Measurements from ENCODE around the gene PCBP1.
"Not testable (repeated sequence)": the region's sequence is repeated elsewhere in the genome, so short reads cannot be mapped to it uniquely, and the experiment has no call there.

Gene PCBP1

DNA sequence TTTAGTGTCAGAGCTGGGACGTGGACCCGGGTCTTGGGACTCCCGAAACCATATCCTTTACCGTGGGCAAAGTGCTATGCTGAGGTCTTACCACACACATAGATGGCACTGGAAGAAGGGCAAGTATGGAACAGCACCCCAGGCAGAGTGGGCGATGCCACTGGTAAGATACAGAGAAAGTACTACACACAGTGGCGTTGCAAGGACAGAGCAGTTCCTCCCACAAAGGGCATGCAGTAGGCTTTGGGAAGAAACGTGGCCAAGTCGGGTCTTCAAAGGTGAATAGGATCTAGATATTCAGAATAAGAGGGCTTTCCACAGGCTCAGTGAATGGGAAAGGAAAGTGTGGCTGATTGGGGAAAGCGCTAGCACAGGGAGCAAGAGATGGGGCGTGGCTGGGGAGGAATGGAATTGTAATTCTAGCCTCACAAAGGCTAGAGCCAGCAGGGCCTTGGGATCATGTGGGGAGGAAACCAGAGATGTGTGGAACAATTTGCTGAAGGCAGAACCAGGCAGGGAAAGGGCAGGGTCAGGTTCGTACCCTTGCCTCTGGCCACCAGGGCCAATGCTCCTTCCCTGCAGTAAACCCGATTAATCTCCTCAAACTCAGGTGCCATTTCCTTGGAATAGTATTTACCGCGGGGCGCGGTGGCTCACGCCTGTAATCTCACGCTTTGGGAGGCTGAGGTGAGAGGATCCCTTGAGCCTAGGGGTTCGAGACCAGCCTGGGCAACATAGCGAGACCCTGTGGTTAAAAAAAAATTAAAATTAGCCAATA lies 36.0 kb downstream of the PCBP1 start:
- in situ Hi-C loops (cut with MboI; ENCODE audit: low sequenced_read_pairs): no loop called here

DNA sequence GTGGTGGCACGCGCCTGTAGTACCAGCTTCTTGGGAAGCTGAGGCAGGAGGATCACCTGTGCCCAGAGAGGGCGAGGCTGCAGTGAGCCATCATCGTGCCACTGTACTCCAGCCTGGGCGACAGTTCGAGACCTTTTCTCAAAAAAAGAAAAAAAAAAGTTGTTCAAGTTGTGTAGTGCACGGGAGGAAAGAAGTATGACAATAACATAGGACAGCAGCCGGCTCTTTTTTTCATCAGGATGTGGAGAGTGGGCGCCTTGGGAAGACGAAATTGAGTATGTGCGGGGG lies 36.5 kb downstream of the PCBP1 start:
- in situ Hi-C loops (cut with MboI; ENCODE audit: low sequenced_read_pairs): no loop called here

DNA sequence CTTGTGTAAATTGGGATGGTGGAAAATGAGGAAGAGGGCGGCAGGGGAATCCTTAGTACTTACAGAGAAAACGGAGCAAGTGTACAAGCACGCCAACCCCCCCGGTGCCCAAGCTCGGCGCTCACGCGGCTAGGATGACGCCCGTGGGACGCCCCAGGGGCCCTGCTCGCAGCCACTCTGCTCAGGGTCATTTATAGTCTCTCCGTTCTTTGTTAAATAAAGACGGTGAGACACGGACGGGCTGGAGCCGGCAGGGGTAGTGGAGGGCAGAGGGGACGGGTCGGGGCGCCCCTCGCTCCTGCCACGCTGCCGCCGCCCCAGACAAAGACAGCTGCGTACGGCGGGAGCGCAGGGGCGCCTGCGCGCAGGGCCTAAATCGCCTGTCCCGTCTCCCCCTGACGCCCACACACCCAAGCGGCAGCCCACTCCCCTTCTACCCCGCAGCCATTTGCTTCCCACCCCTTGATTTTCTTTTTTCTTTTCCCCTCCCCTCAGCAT lies 37.8 kb downstream of the PCBP1 start:
- in situ Hi-C loops (cut with MboI; ENCODE audit: low sequenced_read_pairs): no loop called here

DNA sequence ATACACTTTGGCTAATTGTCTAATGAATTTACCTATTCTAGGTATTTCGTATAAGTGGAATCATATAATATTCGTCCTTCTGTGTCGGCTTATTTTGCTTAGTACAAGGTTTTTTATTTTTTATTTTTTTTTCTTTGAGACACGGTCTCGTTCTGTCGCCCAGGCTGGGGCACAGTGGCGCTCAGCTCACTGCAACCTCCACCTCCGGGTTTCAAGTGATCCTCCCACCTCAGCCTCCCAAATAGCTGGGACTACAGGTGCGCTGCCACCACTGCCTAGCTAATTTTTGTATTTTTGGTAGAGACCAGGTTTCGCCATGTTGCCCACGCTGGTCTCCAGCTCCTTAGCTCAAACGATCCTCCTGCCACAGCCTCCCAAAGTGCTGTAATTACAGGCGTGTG lies 38.2 kb downstream of the PCBP1 start:
- in situ Hi-C loops (cut with MboI; ENCODE audit: low sequenced_read_pairs): no loop called here

DNA sequence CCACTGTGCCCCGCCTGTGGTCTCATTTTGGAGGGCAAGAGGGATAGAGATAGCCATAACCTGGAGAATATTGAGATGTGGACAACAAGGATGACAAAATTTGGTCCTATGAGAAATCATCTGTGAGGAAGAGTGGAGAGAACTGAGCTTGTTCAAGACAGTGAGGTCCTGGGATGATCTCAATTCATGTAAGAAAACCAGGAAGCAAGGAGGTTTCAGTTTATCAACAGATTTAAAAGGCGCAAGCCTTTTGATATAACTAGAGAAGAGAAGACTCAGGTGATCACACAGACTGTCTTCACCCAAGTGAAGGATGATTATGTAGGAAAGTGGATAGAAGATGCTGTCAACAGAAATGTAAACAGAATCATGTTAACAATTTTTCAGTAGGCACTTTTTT lies 39.1 kb downstream of the PCBP1 start:
- in situ Hi-C loops (cut with MboI; ENCODE audit: low sequenced_read_pairs): no loop called here

DNA sequence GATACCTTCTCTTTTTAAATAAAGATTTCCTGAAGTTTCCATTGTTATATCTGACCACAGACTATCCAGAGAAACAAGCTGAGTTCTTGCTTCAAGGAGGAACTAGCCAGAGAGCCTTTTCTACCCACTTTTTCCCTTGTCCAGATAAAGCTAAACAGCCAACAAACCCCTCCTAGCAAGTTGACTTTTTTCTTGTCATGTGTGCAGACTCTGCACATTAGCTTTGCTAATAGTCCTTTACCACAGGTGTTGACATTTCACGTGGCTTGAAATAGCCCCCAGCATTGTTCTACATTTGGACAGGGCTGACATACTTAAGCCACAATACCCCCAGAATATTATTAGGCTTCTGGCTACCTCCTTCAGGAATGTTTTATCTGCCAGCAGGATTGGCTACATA lies 40.7 kb downstream of the PCBP1 start:
- in situ Hi-C loops (cut with MboI; ENCODE audit: low sequenced_read_pairs): no loop called here

DNA sequence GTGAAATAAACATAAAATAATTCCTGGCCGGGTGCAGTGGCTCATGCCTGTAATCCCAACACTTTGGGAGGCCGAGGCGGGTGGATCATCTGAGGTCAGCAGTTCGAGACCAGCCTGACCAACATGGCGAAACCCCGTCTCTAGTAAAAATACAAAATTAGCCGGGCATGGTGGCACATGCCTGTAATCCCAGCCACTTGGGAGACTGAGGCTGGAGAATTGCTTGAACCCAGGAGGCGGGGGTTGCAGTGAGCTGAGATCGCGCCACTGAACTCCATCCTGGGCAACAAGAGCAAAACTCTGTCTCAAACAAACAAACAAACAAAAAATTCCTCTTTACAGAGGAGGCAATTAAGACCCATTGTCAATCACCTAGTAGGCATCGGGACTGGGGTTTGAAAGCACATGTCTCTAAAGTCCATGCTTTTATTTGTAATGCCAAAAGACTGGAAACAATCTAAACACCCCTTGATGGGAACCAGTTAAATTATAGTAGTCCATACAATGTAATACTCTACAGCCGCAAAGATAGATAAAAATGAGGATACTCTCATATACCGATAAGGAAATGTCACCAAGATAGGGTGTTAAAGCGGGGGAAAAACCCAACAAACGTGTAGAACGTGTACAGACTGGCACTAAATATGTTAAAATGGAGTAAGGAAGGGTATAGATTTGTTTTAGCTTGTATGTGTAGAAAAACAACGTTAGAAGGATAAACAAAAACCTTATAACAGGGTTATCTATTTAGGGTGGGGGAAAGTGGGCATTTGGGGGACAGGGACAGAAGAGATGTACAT lies 44.3 kb downstream of the PCBP1 start:
- in situ Hi-C loops (cut with MboI; ENCODE audit: low sequenced_read_pairs): not testable (repeated sequence)

DNA sequence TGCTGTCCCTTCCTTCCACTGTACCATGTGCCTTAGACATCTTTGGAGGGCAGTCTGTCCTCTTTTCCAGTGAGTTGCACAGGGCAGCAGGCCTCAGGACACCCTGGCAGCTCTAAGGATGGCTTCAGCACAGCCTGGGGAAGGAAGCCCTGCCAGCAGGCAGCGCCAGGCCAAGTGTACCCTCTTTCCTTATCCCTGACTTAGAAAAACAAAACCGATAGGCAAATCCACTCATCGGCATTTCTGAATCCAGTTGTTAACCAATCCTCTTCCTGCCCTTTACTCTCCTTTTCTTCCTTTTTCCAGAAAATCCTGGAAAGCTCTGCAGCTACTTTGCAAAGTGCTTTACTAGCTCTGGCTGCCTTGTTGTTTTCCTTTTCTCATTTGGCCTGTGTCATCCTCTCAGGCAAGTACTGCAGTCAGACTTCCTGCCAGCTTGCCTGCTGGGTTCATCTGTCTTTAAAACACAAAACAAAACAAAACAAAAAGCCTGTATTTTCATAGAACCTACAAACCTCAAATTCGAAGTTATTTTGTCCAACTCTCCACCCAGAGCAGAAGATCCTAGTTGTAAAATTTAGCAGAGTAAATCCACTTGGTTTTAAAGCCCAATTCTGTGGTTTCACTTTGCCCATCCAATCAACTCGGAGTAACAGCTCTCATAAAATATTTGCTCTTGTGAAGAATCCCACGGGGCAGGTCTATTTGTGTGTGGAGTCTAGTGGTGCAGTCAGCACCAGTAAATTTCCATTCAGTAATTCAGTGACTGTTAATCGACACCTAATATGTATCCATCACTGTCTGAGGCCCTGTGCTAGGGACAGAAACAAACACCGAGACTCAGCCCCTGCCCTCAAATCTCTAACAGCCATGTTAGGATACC lies 45.2 kb downstream of the PCBP1 start:
- in situ Hi-C loops (cut with MboI; ENCODE audit: low sequenced_read_pairs): no loop called here

DNA sequence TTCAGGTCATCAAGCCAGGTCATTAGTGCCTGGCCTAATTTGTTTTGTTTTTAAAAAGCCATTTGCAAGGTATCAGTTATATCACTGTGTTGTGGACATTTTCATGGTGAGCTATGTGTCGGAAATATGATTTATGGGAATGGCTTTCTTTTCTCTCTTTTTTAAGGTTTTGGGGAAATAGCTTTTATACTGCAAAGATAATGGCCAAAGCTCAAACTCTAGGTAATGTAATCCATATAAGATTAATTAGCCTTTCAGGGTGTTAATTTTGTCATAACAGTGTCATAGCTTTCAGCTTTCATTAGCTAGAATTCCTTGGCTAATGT lies 45.8 kb downstream of the PCBP1 start:
- in situ Hi-C loops (cut with MboI; ENCODE audit: low sequenced_read_pairs): no loop called here

DNA sequence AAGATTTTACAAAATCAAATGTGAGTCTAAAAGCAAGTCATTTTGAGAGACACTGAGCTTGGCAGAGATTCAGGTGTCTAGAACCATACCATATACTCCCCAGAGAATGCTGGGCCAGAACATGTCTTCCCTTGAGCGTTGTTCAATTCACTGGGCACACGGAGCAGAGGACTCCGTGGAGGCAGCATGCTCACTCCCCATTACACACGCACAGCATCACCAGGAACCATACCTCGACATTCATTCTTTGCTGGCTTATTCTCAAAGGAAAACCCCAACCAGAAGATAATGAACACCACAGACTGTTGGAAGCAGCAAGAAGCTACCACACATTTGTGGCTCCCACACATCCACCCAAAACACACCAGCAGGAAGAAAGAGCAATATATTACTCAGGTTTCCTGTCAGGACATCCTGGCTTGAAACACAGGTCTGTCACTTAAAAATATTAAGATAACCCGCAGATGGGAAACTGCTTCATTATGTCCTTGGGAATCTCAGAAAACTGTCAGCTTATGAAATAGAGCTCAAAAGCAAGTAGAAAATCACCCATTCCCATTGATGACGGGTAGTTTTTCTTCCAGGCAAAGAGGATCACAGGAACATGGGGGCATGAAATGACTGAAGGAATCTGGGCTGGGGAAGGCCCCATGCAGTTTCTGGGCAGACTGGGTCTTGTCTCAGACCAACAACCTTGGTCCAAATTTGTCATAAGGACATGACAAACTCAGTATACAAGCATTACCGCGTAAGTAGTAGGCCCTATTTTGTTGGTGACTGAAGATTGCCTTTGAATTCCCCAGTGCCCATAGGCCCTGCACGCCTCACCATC lies 46.4 kb downstream of the PCBP1 start:
- in situ Hi-C loops (cut with MboI; ENCODE audit: low sequenced_read_pairs): no loop called here

DNA sequence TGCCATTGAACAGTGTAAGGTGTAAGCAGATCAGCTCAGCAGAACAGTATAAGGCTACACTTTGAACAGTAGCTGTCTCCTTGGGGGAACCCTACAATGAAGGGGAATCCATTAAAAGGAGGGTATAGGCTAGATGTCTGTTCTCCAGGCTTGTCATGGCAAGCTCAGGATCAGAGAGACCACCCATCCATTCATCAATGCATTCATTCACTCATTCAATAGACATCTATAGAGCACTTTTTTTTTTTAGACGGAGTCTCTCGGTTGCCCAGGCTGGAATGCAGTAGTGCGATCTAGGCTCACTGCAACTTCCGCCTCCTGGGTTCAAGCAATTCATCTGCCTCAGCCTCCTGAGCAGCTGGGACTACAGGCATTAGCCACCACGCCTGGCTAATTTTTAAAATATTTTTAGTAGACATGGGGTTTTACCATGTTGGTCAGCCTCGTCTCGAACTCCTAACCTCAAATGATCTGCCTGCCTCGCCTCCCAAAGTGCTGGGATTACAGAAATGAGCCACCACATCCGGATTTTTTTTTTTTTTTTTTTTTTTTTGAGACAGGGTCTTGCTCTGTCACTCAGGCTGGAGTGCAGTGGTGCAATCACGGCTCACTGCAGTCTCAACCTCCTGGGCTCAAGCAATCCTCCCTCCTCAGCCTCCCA lies 47.2 kb downstream of the PCBP1 start:
- in situ Hi-C loops (cut with MboI; ENCODE audit: low sequenced_read_pairs): not testable (repeated sequence)
